Aorta (tissue), 5 donors: Measurements from ENCODE around the gene UBD. TPM values are rescaled to one million over a fixed set of nuclear protein-coding genes. Genes with fewer than 3 reads are reported as not detected.

ENCODE experiments used
- ATAC-seq: fragments of 200-7000 bp; cut with Tn5 transposase; one replicate; pipeline ENCODE4 v1.9.1; 2022; ENCODE audit warnings: moderate library complexity; ENCODE audit not compliant: low FRiP score
- DNase-seq, 2 donors: peaks; one replicate each; pipeline ENCODE4 v3.0.0-alpha.2; 2020
- H3K27ac ChIP-seq, 2 donors: one replicate each; pipeline ENCODE4 v1.5.1; 2013; ENCODE audit warnings: low read length in 2 of 2, mild to moderate bottlenecking in 2 of 2, moderate library complexity in 2 of 2, control low read depth in 1 of 2, inconsistent platforms in 1 of 2, low read depth in 1 of 2
- H3K27me3 ChIP-seq, 2 donors: one replicate each; pipeline ENCODE4 v1.6.1; 2013; ENCODE audit warnings: control low read depth in 1 of 2, low read length in 1 of 2, mild to moderate bottlenecking in 1 of 2, moderate library complexity in 1 of 2; ENCODE audit not compliant: insufficient read depth in 2 of 2, control insufficient read depth in 1 of 2
- H3K36me3 ChIP-seq, 2 donors: one replicate each; pipeline ENCODE4 v1.6.1; 2013; ENCODE audit warnings: control low read depth in 1 of 2, low read length in 1 of 2, mild to moderate bottlenecking in 1 of 2; ENCODE audit not compliant: insufficient read depth in 2 of 2, control insufficient read depth in 1 of 2
- H3K4me1 ChIP-seq, 2 donors: one replicate each; pipeline ENCODE4 v1.6.1; 2013; ENCODE audit warnings: low read length in 2 of 2, control low read depth in 1 of 2, mild to moderate bottlenecking in 1 of 2, moderate library complexity in 1 of 2; ENCODE audit not compliant: insufficient read depth in 2 of 2, control insufficient read depth in 1 of 2
- H3K4me3 ChIP-seq, 2 donors: one replicate each; pipeline ENCODE4 v1.5.1; 2013; ENCODE audit warnings: low read length in 2 of 2, control low read depth in 1 of 2, mild to moderate bottlenecking in 1 of 2
- H3K9me3 ChIP-seq: one replicate; pipeline ENCODE4 v1.6.1; 2013; ENCODE audit warnings: mild to moderate bottlenecking, low read length; ENCODE audit not compliant: control insufficient read depth
- WGBS, 2 donors: extraction: QIAGEN DNeasy Blood & Tissue Kit; methylation state at CpG; one replicate each; pipeline ENCODE4 v1.1.7; 2013; 5-methylcytosine and 5-hydroxymethylcytosine counted together
- intact Hi-C, 2 donors: fragments of 100-400 bp; cut with DNase I; formaldehyde crosslinking; loops; one replicate each; pipeline versions ENCODE4 v1.14.2 to v1.15.0; 2022
- long read RNA-seq, 2 donors: library from polyadenylated mRNA; unstranded; transcript quantifications; one replicate each; pipeline ENCODE4 v2.0.0, GENCODE V29; 2020 to 2021
- polyA plus RNA-seq, 2 donors: library from polyadenylated mRNA; stranded (reverse); fragments of 200-250 nt; gene quantifications; one replicate each; pipeline ENCODE4 v1.2.3, GENCODE V29; 2013
- total RNA-seq, 2 donors: library from RNA; stranded (reverse); fragmentation: NEBNext Ultra II Directional; extraction: Animal tissue kit (Norgen Biotek cat#: 25700); gene quantifications; one replicate each; pipeline ENCODE4 v1.2.1, GENCODE V29; 2021
- donor health status: healthy with polysubstance abuse.
- donor health status: Bipolar disorder and iron deficiency.
- donor health status: DM: no; HTN: no; CAD: no.
- donor health status: DM: no; HTN: no; CAD: no.
- donor health status: DM: yes; HTN: yes; CAD: no.

The UBD gene
- 1 to 10 TPM in 1 of 2 donors, under 1 TPM in 1; 0.32 to 4.4 TPM for total RNA-seq
- polyA plus RNA-seq, result 1 to 10 TPM in 1 of 2 donors, under 1 TPM in 1; 0.51 to 3.9 TPM
- long read RNA-seq, donor 1, result 0 reads
- long read RNA-seq, donor 2, result 0 reads

DNA sequence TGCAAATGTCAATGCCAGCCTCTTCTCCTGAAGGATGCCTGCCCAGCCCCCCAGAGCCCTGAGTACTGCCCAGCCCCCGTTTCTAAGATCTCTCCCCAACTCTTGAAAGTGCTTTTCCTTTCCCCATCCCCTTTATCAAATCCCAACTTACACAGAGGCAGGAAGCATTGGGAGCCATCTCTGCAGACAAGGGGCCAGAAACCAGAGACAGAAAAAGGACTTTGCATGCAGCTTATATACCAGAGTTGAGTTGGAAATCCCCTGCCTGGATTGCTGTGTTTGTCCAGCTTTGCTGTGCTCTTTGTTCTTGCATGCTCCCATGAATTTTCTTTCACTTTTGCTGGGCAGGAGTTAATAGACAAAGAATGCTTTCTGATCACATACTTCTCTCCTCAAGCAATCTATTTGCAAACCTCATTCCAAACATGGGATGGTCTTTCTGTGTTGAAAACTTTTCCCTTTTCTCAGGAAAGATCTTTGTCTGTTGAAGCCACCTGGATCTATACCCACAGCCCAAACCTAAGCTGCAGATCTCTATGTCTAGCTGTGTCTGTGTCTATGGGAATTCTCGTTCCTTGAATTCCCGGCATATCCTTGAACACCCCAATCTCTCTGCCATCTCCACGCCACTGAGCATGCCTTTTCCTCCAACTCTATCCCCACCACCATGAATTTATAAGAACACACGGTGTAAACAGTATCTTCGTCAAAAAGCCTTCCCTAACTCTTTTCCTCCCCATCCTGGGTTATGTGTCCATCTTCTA lies at the start of gene UBD:
Gene UBD, minus strand, starts transcription at position 209 of the 764 bp plus-strand sequence. Its CDS starts 31 bp downstream, at position 178.
- no peak within 1 kb of the TSS for H3K4me3 ChIP-seq
- no peak for ATAC-seq
- no peaks in the 10 kb centered on the region for H3K4me1 ChIP-seq
- intact Hi-C loops, result no loop called here
- no peaks in the 10 kb centered on the region for H3K9me3 ChIP-seq
- 70 to 78% methylated on average over 6 of the region's 6 CpGs for WGBS, 2 donors
- H3K27me3 ChIP-seq, result no peaks in the 10 kb centered on the region
- no peak for DNase-seq
- H3K36me3 ChIP-seq, result no peaks in the 10 kb centered on the region
- no peak within 1 kb of the TSS for H3K27ac ChIP-seq

DNA sequence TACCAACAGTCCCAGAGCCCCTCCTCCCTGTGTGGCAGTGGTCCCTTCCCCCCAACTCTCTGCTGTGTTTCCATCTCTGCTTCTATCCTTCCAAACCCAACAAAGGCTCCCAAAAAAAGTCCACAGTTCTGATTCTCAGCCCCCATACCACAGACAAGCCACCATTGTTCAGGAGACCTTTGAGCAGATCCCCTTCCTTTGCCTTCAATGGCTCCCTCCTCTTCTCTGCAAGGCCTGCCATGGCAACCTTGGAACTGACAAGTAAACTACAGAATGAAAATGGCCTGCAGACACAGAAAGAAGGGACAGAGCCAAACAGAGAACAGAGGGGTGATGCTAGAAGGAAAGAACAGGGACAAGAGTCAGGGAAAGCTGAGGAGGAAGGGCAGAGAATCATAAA lies 48.6 kb upstream of the UBD start:
- no peaks in the 10 kb centered on the region for H3K4me1 ChIP-seq
- DNase-seq, result no peak
- H3K36me3 ChIP-seq, result peaks cover 13 to 24% of the 10 kb centered on the region in 2 donors
- ATAC-seq, result no peak
- no peak overlapping the region for H3K27ac ChIP-seq
- H3K27me3 ChIP-seq, result no peaks in the 10 kb centered on the region
- H3K9me3 ChIP-seq, result no peaks in the 10 kb centered on the region
- no peak overlapping the region for H3K4me3 ChIP-seq
- intact Hi-C loops, result no loop called here

DNA sequence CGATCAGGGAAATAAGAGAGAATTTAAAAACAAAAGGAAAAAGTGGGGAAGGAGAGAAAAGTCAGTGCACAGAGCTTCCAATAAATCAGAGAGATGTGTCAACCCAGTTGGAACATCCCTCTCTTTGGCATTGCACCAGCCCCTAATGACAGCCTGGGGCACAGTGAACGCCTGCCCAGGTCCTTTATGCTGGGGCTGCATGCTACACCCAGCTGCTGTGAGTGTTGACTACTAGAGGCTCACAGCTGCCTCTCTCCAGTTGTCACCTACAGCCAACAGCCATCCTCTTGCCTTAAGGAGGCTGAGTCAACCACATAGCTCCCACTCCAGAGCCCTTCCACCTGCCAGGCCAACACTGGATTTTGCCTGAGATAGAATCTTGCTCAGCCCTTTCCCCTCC lies 44.4 kb upstream of the UBD start:
- Histone ChIP-seq H3K36me3 (peaks cover 8 to 20% of the 10 kb centered on the region in 2 donors), H3K27me3 (no peaks in the 10 kb centered on the region), H3K4me3 (no peak overlapping the region), H3K4me1 (no peaks in the 10 kb centered on the region), H3K27ac (no peak overlapping the region), H3K9me3 (no peaks in the 10 kb centered on the region)
- intact Hi-C loops, result no loop called here
- WGBS, 2 donors, result 69 to 86% methylated on average over 2 of the region's 2 CpGs
- ATAC-seq (no peak), DNase-seq (no peak)

DNA sequence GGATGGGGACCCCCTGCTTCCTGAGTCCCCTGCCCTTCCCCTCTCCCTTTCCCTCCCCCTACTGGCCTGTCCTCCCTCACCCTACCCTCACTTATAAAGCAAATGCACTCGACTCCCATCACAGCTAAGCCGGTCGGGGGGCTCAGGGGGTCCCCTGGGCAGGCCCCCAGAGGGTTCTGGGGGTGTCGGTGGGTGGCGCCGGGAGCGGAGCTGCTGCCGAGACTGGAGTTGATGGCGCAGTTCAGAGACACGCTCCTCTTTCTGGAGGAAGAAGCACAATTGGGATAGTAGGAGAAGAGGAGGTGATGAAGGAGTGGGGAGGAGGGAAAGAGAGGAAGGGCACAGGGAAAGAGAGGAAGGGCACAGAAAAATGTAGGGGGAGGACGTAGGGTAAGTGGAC lies 43.9 kb upstream of the UBD start:
- WGBS, 2 donors, result 86% methylated on average over 11 of the region's 11 CpGs
- no peak for DNase-seq
- Histone ChIP-seq H3K4me1 (no peaks in the 10 kb centered on the region), H3K27me3 (no peaks in the 10 kb centered on the region), H3K9me3 (no peaks in the 10 kb centered on the region), H3K36me3 (peaks cover 8 to 20% of the 10 kb centered on the region in 2 donors), H3K4me3 (no peak overlapping the region), H3K27ac (no peak overlapping the region)
- ATAC-seq, result no peak
- intact Hi-C loops, result no loop called here

DNA sequence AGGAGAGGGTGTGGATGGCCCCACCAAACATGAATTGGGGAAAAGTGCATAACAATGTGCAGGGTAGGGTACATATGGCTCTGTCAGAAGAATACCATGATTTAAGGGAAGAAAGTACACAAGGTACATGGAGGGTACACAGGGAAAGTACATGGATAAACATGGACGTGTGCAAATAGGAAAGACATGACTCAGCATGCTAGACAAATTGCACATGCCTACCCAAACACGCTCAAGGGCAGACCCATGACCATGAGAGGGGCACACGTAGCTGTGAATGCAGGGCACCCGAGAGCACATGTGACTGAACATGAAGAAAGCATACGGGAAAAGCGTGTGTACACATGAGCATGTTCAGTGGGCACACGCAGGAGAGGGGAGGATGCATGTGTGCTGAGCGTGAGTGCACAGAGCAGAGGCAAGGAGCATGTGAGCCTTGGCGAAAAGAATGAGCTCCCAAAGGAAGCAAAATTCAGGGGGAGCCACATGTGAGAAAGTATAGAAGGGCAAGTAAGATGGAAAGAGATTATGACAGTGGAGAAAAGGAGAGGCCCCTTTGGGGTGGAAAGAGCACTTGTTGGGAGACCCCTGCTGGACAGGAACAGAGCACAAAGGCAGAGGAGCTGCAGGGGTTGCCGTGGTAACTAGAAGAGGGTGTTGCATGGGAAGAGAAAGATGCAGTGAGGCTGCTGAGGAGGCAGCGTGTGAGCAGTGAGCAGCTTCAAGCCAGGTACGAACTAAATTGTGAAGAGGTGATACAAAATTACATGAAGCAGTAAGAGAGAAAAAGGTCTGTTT lies 43.2 kb upstream of the UBD start:
- Histone ChIP-seq H3K27ac (no peak overlapping the region), H3K4me3 (no peak overlapping the region), H3K27me3 (no peaks in the 10 kb centered on the region), H3K4me1 (no peaks in the 10 kb centered on the region), H3K36me3 (peaks cover 8 to 17% of the 10 kb centered on the region in 2 donors), H3K9me3 (no peaks in the 10 kb centered on the region)
- intact Hi-C loops, result no loop called here
- no peak for ATAC-seq
- 75 to 77% methylated on average over 12 of the region's 12 CpGs for WGBS, 2 donors
- no peak for DNase-seq

DNA sequence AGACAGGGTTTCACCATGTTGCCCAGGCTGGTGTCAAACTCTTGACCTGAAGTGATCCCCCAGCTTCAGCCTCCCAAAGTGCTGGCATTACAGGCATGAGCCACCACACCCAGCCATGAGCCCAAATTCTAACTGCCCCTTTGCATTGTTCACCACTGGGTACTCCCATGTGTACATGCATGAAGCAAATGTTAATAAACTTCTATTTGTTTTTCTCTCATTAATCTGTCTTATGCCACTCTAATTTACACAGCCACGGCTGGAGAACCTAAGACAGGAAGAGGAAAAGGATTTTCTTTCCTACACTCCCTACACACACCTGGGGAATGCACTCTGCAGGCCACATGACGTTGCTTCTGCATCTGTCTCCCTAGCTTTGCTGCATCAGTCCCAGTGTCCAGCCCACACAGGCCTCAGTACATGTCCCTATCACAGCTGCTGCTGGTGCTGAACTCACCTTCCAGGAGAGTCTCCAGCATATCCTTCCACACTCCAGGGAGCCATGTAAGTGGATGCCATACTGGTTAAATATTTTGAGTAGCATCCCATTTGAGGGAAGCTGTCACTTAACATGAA lies 38.7 kb upstream of the UBD start:
- ATAC-seq (no peak), DNase-seq (no peak)
- Histone ChIP-seq H3K4me1 (no peaks in the 10 kb centered on the region), H3K9me3 (no peaks in the 10 kb centered on the region), H3K27me3 (no peaks in the 10 kb centered on the region), H3K4me3 (no peak overlapping the region), H3K36me3 (peaks cover 0 to 2% of the 10 kb centered on the region in 2 donors), H3K27ac (no peak overlapping the region)
- 49 to 51% methylated on average over 2 of the region's 2 CpGs for WGBS, 2 donors
- intact Hi-C loops, result no loop called here

DNA sequence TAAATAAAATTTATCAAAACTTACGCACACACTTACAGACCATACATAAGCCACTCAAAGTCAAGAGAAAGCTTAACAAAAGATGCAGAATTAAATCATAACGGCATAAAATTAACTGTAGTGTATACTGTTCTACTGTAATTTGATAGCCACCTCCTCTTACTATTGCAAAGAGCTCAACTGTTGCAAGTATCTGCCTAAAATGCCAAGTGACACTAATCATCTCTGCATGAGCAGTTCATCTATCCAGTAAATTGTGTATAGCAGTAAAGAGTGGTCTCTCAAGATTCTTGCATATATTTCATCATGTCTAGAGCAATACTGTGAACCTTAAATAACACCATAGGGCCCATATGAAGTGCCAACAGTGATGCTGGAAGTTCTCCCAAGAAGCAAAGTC lies 37.7 kb upstream of the UBD start:
- H3K36me3 ChIP-seq, result no peaks in the 10 kb centered on the region
- intact Hi-C loops, result no loop called here
- no peaks in the 10 kb centered on the region for H3K9me3 ChIP-seq
- whole genome bisulfite sequencing, 2 donors, result 76 to 78% methylated on average over 2 of the region's 2 CpGs
- H3K27ac ChIP-seq, result no peak overlapping the region
- no peaks in the 10 kb centered on the region for H3K4me1 ChIP-seq
- DNase-seq, result no peak
- ATAC-seq, result no peak
- H3K27me3 ChIP-seq, result no peaks in the 10 kb centered on the region
- no peak overlapping the region for H3K4me3 ChIP-seq

DNA sequence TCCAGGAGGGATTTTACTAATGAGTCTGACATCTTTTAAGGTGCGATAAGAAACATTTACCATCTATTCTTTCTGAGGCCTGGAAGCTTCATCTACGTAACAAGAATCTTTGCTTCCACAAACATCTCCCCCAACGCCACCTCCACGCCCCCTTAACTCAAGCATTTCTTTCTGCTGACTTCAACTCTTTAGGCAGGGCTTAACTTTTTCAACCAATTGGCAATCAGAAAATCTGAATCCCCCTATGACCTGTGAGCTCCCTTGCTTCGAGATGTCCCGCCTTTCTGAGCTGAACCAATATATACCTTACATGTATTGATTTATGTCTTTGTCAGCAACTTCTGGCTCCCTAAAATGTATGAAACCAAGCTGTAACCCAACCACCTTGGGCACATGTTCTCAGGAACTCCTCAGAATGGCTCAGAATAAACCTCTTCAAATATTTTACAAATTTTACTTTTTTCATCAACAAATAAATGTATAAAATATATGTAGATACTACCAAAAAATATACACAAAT lies 36.9 kb upstream of the UBD start:
- ATAC-seq (no peak), DNase-seq (no peak)
- Histone ChIP-seq H3K9me3 (no peaks in the 10 kb centered on the region), H3K4me1 (no peaks in the 10 kb centered on the region), H3K27ac (no peak overlapping the region), H3K36me3 (no peaks in the 10 kb centered on the region), H3K27me3 (no peaks in the 10 kb centered on the region), H3K4me3 (no peak overlapping the region)
- 68% methylated on average over 6 of the region's 6 CpGs for WGBS, 2 donors
- intact Hi-C loops, result no loop called here
